Liver (tissue), 9 donors: ENCODE measurements around the gene KRTAP5-6. TPM values are rescaled to one million over a fixed set of nuclear protein-coding genes. Genes with fewer than 3 reads are reported as not detected.
"Not testable (repeated sequence)": the region's sequence is repeated elsewhere in the genome, so short reads cannot be mapped to it uniquely, and the experiment has no call there.

Experiments used
- DNase-seq: peaks from one replicate; pipeline ENCODE4 v3.0.0-alpha.2; 2017; ENCODE audit warnings: low spot score
- H3K27ac ChIP-seq, 2 donors: one replicate each; pipeline ENCODE4 v1.7.0; 2013; ENCODE audit warnings: inconsistent platforms in 2 of 2, low read length in 2 of 2, control low read depth in 1 of 2, low read depth in 1 of 2, mild to moderate bottlenecking in 1 of 2
- H3K27me3 ChIP-seq, 4 donors: one replicate each; pipeline versions ENCODE4 v1.6.1 to v1.7.0; 2013; ENCODE audit warnings: low read length in 3 of 4, inconsistent platforms in 1 of 4, mild to moderate bottlenecking in 1 of 4, moderate library complexity in 1 of 4; ENCODE audit not compliant: control insufficient read depth in 4 of 4, insufficient read depth in 4 of 4
- H3K36me3 ChIP-seq, 4 donors: one replicate each; pipeline versions ENCODE4 v1.6.1 to v1.7.0; 2013; ENCODE audit warnings: low read length in 3 of 4, mild to moderate bottlenecking in 3 of 4, low read depth in 1 of 4, moderate library complexity in 1 of 4; ENCODE audit not compliant: control insufficient read depth in 4 of 4, insufficient read depth in 3 of 4
- H3K4me1 ChIP-seq, 4 donors: one replicate each; pipeline versions ENCODE4 v1.6.1 to v1.7.0; 2013; ENCODE audit warnings: low read length in 3 of 4, mild to moderate bottlenecking in 3 of 4, moderate library complexity in 1 of 4; ENCODE audit not compliant: control insufficient read depth in 4 of 4, insufficient read depth in 4 of 4
- H3K4me3 ChIP-seq, 3 donors: one replicate each; pipeline versions ENCODE4 v1.6.1 to v1.7.0; 2013; ENCODE audit warnings: low read length in 3 of 3, control low read depth in 1 of 3, low read depth in 1 of 3, mild to moderate bottlenecking in 1 of 3
- H3K9ac ChIP-seq, 2 donors: one replicate each; pipeline ENCODE4 v1.7.0; 2013; ENCODE audit warnings: low read length in 2 of 2, mild to moderate bottlenecking in 2 of 2, moderate library complexity in 2 of 2, control low read depth in 1 of 2, low read depth in 1 of 2
- H3K9me3 ChIP-seq, 4 donors: one replicate each; pipeline versions ENCODE4 v1.6.1 to v1.7.0; 2013; ENCODE audit warnings: low read length in 3 of 4; ENCODE audit not compliant: control insufficient read depth in 4 of 4
- ATF3 ChIP-seq: IDR thresholded peaks from 2 replicates; pipeline ENCODE4 v1.6.1; 2016; ENCODE audit warnings: antibody characterized with exemption
- EGR1 ChIP-seq, 2 donors: IDR thresholded peaks; 2 replicates each; pipeline ENCODE4 v1.6.1; 2016 to 2018; ENCODE audit warnings: antibody characterized with exemption in 2 of 2, low read depth in 2 of 2
- FOXA1 ChIP-seq: IDR thresholded peaks from 2 replicates; pipeline ENCODE4 v1.6.1; 2016; ENCODE audit warnings: antibody characterized with exemption
- FOXA2 ChIP-seq: IDR thresholded peaks from 2 replicates; pipeline ENCODE4 v1.6.1; 2016; ENCODE audit warnings: antibody characterized with exemption
- GABPA ChIP-seq, 2 donors: IDR thresholded peaks in 1 of 2; conservative IDR thresholded peaks in 1 of 2; 2 replicates each; pipeline ENCODE4 v1.6.1; 2016; ENCODE audit warnings: antibody characterized with exemption in 2 of 2, mild to moderate bottlenecking in 1 of 2, moderate library complexity in 1 of 2
- HNF4A ChIP-seq, 2 donors: conservative IDR thresholded peaks; 2 replicates each; pipeline ENCODE4 v1.6.1; 2016; ENCODE audit warnings: antibody characterized with exemption in 2 of 2, mild to moderate bottlenecking in 2 of 2
- HNF4G ChIP-seq: IDR thresholded peaks from 2 replicates; pipeline ENCODE4 v1.6.1; 2016; ENCODE audit warnings: antibody characterized with exemption
- JUND ChIP-seq, 2 donors: IDR thresholded peaks; 2 replicates each; pipeline ENCODE4 v1.6.1; 2016; ENCODE audit warnings: antibody characterized with exemption in 2 of 2
- NR2F2 ChIP-seq: IDR thresholded peaks from 2 replicates; pipeline ENCODE4 v1.6.1; 2016; ENCODE audit warnings: antibody characterized with exemption
- RAD21 ChIP-seq, 2 donors: IDR thresholded peaks; 2 replicates each; pipeline ENCODE4 v1.6.1; 2016; ENCODE audit warnings: antibody characterized with exemption in 2 of 2, mild to moderate bottlenecking in 2 of 2
- REST ChIP-seq: IDR thresholded peaks from 2 replicates; pipeline ENCODE4 v1.6.1; 2016; ENCODE audit warnings: antibody characterized with exemption, mild to moderate bottlenecking
- RXRA ChIP-seq, 2 donors: IDR thresholded peaks; 2 replicates each; pipeline ENCODE4 v1.6.1; 2017 to 2018; ENCODE audit warnings: antibody characterized with exemption in 2 of 2, mild to moderate bottlenecking in 1 of 2
- SP1 ChIP-seq: IDR thresholded peaks from 2 replicates; pipeline ENCODE4 v1.6.1; 2018; ENCODE audit warnings: antibody characterized with exemption, mild to moderate bottlenecking
- TAF1 ChIP-seq: conservative IDR thresholded peaks from 2 replicates; pipeline ENCODE4 v1.6.1; 2016; ENCODE audit warnings: antibody characterized with exemption, mild to moderate bottlenecking
- YY1 ChIP-seq: IDR thresholded peaks from 2 replicates; pipeline ENCODE4 v1.6.1; 2016; ENCODE audit warnings: antibody characterized with exemption, mild to moderate bottlenecking
- WGBS: extraction: QIAGEN DNeasy Blood & Tissue Kit; methylation state at CpG from one replicate; pipeline ENCODE4 v1.1.7; 2013; 5-methylcytosine and 5-hydroxymethylcytosine counted together
- polyA plus RNA-seq, 2 donors: library from polyadenylated mRNA; stranded (reverse) in 1 of 2; unstranded in 1 of 2; fragments of 200-250 nt in 1 of 2; fragments of >200 nt in 1 of 2; fragmentation: Nextera tagmentation in 1 of 2; extraction: Ambion mirVana in 1 of 2; gene quantifications; one replicate each; pipeline versions ENCODE4 v1.2.1 to v1.2.3, GENCODE V29; 2013 to 2015
- total RNA-seq, 2 donors: library from RNA; depleted of rRNA; stranded (reverse); fragments of >200 nt; gene quantifications; one replicate each; pipeline ENCODE4 v1.2.3, GENCODE V29; 2014
- TF ChIP-seq, protein P1 (sequence below): fragments of 150-350 bp; IDR thresholded peaks from 2 replicates; pipeline ENCODE4 v1.5.1; 2017; ENCODE audit warnings: improper control_type of control experiment, low read depth, low read length; ENCODE audit not compliant: missing input control
- TF ChIP-seq, protein P2 (sequence below): IDR thresholded peaks from 2 replicates; pipeline ENCODE4 v1.6.1; 2016; ENCODE audit warnings: antibody characterized with exemption
- TF ChIP-seq, protein P3 (sequence below): IDR thresholded peaks from 2 replicates; pipeline ENCODE4 v1.6.1; 2016; ENCODE audit warnings: antibody characterized with exemption
- donor health status: healthy.
- donor health status: healthy.
- donor health status: healthy.
- donor health status: healthy.
- donor health status: healthy.

Gene KRTAP5-6
- total and polyA plus RNA-seq, 4 donors: 0.84 to 1.2 TPM; not detected in 2

DNA sequence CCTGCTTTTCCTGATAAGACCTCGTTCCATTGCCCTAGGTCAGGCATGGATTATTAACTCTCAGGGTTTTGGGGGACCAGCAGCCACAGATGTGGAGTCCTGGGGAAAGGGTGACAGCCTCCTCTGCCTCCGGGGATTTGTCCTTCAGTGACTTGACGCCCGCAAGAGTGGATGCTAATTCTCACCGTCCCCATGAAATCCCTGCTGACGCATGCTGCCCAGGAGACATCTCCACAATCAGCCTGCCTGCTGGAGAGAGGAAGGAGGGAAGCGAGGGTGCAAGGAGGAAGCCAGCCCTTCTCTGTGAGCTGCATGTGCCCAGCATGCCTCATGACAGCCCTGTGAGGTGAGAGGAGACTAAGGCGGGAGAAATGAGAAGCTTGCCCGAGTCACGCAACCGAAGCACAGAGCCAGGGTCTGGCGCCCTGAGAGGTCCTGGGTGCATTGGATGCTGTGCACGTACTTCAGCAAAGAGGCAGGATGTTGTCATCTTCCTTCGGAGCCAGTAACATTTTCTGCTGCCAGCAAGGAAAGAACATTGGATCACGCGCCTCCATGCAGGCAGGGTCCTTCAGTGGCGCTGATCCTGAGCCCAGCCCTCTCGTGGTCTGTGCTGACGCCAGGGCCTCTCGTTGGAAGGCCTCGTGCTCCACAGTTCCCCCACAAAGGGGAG is 27.3 kb upstream of the KRTAP5-6 start:
- no peak for DNase-seq
- no peaks in the 10 kb centered on the region for H3K36me3 ChIP-seq
- WGBS: 62% methylated on average over 21 of the region's 21 CpGs
- no peaks in the 10 kb centered on the region for H3K9me3 ChIP-seq
- H3K27me3 ChIP-seq: no peaks in the 10 kb centered on the region
- peak overlapping the region; percentile 96 to 99 for H3K27ac ChIP-seq
- H3K4me1 ChIP-seq: peaks cover 6 to 50% (median 35%) of the 10 kb centered on the region in 4 donors
- H3K4me3 ChIP-seq: no peak overlapping the region
- no peak overlapping the region for H3K9ac ChIP-seq
- TF ChIP-seq REST: no peak
- TF ChIP-seq, protein P1, sequence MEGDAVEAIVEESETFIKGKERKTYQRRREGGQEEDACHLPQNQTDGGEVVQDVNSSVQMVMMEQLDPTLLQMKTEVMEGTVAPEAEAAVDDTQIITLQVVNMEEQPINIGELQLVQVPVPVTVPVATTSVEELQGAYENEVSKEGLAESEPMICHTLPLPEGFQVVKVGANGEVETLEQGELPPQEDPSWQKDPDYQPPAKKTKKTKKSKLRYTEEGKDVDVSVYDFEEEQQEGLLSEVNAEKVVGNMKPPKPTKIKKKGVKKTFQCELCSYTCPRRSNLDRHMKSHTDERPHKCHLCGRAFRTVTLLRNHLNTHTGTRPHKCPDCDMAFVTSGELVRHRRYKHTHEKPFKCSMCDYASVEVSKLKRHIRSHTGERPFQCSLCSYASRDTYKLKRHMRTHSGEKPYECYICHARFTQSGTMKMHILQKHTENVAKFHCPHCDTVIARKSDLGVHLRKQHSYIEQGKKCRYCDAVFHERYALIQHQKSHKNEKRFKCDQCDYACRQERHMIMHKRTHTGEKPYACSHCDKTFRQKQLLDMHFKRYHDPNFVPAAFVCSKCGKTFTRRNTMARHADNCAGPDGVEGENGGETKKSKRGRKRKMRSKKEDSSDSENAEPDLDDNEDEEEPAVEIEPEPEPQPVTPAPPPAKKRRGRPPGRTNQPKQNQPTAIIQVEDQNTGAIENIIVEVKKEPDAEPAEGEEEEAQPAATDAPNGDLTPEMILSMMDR: no peak
- no peak for TF ChIP-seq ATF3
- TF ChIP-seq HNF4A (conservative IDR thresholded peaks at IDR 0.05): no peak
- no peak for TF ChIP-seq RAD21 (IDR thresholded peaks at IDR 0.05)
- TF ChIP-seq JUND (IDR thresholded peaks at IDR 0.05): peak in 1 of 2 donors; percentile 31
- TF ChIP-seq, protein P2, sequence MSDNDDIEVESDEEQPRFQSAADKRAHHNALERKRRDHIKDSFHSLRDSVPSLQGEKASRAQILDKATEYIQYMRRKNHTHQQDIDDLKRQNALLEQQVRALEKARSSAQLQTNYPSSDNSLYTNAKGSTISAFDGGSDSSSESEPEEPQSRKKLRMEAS: peak; percentile 77
- no peak for TF ChIP-seq EGR1 (IDR thresholded peaks at IDR 0.05; ENCODE audit: low read depth in 2 of 2)
- TF ChIP-seq FOXA1: no peak
- peak; percentile 74 for TF ChIP-seq NR2F2
- TF ChIP-seq FOXA2: no peak
- TF ChIP-seq TAF1: no peak
- peak in 1 of 2 donors; percentile 59 for TF ChIP-seq RXRA (IDR thresholded peaks at IDR 0.05)
- TF ChIP-seq GABPA (IDR thresholded peaks at IDR 0.05 in 1 of 2, conservative IDR thresholded peaks at IDR 0.05 in 1 of 2): no peak
- TF ChIP-seq YY1: no peak
- TF ChIP-seq, protein P3, sequence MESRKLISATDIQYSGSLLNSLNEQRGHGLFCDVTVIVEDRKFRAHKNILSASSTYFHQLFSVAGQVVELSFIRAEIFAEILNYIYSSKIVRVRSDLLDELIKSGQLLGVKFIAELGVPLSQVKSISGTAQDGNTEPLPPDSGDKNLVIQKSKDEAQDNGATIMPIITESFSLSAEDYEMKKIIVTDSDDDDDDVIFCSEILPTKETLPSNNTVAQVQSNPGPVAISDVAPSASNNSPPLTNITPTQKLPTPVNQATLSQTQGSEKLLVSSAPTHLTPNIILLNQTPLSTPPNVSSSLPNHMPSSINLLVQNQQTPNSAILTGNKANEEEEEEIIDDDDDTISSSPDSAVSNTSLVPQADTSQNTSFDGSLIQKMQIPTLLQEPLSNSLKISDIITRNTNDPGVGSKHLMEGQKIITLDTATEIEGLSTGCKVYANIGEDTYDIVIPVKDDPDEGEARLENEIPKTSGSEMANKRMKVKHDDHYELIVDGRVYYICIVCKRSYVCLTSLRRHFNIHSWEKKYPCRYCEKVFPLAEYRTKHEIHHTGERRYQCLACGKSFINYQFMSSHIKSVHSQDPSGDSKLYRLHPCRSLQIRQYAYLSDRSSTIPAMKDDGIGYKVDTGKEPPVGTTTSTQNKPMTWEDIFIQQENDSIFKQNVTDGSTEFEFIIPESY: no peak
- TF ChIP-seq SP1: no peak
- TF ChIP-seq HNF4G: no peak

DNA sequence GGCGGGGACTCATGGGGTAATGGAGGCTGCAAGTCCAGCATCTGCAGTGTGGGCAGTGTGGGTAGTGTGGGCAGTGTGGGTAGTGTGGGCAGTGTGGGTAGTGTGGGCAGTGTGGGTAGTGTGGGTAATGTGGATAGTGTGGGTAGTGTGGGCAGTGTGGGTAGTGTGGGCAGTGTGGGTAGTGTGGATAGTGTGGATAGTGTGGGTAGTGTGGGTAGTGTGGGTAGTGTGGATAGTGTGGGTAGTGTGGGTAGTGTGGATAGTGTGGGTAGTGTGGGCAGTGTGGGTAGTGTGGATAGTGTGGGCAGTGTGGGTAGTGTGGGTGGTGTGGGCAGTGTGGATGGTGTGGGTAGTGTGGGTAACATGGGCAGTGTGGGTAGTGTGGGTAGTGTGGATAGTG is 26.5 kb upstream of the KRTAP5-6 start:
- WGBS: 98% methylated on average over 1 of the region's 1 CpG
- H3K27me3 ChIP-seq, DNase-seq, H3K4me3 ChIP-seq, H3K9me3 ChIP-seq, H3K36me3 ChIP-seq: not testable (repeated sequence)
- H3K9ac ChIP-seq: peak overlapping the region in 1 of 2 donors; percentile 34
- peaks cover 6 to 56% (median 38%) of the 10 kb centered on the region in 4 donors for H3K4me1 ChIP-seq
- H3K27ac ChIP-seq: peak overlapping the region; percentile 96 to 99
